Kidney epithelial cell (primary cell): Measurements from ENCODE around the gene B3GAT3. TPM values are rescaled to one million over a fixed set of nuclear protein-coding genes. Genes with fewer than 3 reads are reported as not detected.

Source experiments
- DNase-seq: peaks from one replicate; pipeline ENCODE4 v3.0.0-alpha.2; 2010; ENCODE audit warnings: low read depth
- H3K27me3 ChIP-seq: 2 replicates; pipeline ENCODE4 v1.6.0; 2011; ENCODE audit warnings: low read length; ENCODE audit not compliant: control insufficient read depth, insufficient read depth
- H3K36me3 ChIP-seq: 2 replicates; pipeline ENCODE4 v1.5.1; 2011; ENCODE audit warnings: low read length; ENCODE audit not compliant: control insufficient read depth, insufficient read depth
- H3K4me3 ChIP-seq: 2 replicates; pipeline ENCODE4 v1.5.1; 2011; ENCODE audit warnings: low read depth, mild to moderate bottlenecking, control low read depth, low read length
- CTCF ChIP-seq: IDR thresholded peaks from 2 replicates; pipeline ENCODE4 v1.5.1; 2011; ENCODE audit warnings: mild to moderate bottlenecking, moderate library complexity, low read length, control low read depth, inconsistent platforms; ENCODE audit not compliant: insufficient read depth, poor library complexity, severe bottlenecking
- total RNA-seq: library from RNA; depleted of rRNA; stranded (reverse); fragments of >200 nt; gene quantifications from 2 replicates; pipeline ENCODE4 v1.2.3, GENCODE V29; 2015

The B3GAT3 gene
- total RNA-seq, 1 donor from 2014 or later, result 68.7 TPM

DNA sequence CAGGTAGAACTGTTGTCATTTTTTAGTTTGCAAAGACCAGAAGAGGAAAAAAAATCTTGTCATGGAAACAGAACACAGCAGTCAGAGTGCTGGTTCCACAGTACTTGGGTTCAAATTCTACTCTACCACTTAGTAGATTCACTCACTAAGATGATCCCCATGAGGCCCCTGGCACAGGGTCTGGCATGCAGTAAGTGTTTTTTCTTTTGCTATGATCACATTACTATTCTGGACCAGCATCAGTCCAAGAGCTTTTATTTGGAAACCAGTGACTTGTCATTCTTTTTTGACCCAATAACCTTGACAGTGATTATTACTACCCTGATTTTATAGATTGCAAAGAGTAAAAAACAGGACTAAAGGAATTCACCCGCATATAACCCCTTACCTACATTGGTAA is 52.2 kb downstream of the B3GAT3 start:
- peaks cover 5% of the 10 kb centered on the region for H3K36me3 ChIP-seq

GRCh38 chr11:62567018-62567633 is 54.7 kb downstream of the B3GAT3 start:
- Histone ChIP-seq H3K27me3 (no peaks in the 10 kb centered on the region), H3K4me3 (no peak overlapping the region), H3K36me3 (peaks cover 5% of the 10 kb centered on the region)
- TF ChIP-seq CTCF, result no peak
- DNase-seq, result no peak

More for the DNA sequence above, 52.2 kb downstream of the B3GAT3 start:
- H3K4me3 ChIP-seq, result no peak overlapping the region
- H3K27me3 ChIP-seq, result no peaks in the 10 kb centered on the region
- DNase-seq, result no peak
- TF ChIP-seq CTCF, result no peak

DNA sequence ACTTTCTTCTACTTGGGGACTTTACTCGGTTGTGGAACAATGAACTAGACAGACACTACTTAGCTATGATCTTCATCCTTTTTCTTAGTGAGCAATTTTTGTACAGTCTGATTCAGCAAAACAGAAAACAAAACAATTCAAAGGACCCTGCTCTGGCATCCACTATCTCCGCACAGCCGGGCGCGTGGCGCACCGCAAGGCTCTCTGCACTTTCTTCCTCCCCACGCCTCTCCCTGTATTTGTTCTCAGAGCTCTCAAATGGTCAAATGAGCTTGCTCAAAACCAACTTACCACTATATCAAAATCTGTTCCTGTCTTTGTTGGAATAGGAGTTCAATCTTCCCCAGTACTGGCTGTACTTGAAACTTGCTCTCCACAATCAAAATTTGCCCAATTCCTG is 55.5 kb downstream of the B3GAT3 start:
- no peak for TF ChIP-seq CTCF
- no peak overlapping the region for H3K4me3 ChIP-seq
- no peak for DNase-seq
- no peaks in the 10 kb centered on the region for H3K27me3 ChIP-seq
- peaks cover 4% of the 10 kb centered on the region for H3K36me3 ChIP-seq

Other genes starting within 250 kb of the B3GAT3 start
- not detected in 2 replicates for gene SCGB1A1, start 203.0 kb downstream of the B3GAT3 start, total RNA-seq
- gene AHNAK, start 75.2 kb downstream of the B3GAT3 start, total RNA-seq, result 224 and 226 TPM in 2 replicates
- gene EEF1G, start 48.1 kb downstream of the B3GAT3 start, total RNA-seq, result 2,411 and 2,583 TPM in 2 replicates
- 15.0 and 15.2 TPM in 2 replicates for gene TUT1, start 30.5 kb downstream of the B3GAT3 start, total RNA-seq
- 136 and 137 TPM in 2 replicates for gene MTA2, start 20.1 kb downstream of the B3GAT3 start, total RNA-seq
- gene EML3, start 9.2 kb downstream of the B3GAT3 start, total RNA-seq, result 20.9 and 21.1 TPM in 2 replicates
- gene ROM1, start 8.7 kb downstream of the B3GAT3 start, total RNA-seq, result 0.55 and 1.4 TPM in 2 replicates
- 271 and 300 TPM in 2 replicates for gene GANAB, start 24.6 kb upstream of the B3GAT3 start, total RNA-seq
- gene INTS5, start 31.3 kb upstream of the B3GAT3 start, total RNA-seq, result 26.9 and 36.4 TPM in 2 replicates
- gene C11orf98, start 43.2 kb upstream of the B3GAT3 start, total RNA-seq, result 64.8 and 76.5 TPM in 2 replicates
- gene CSKMT, start 43.3 kb upstream of the B3GAT3 start, total RNA-seq, result 3.4 and 4.0 TPM in 2 replicates
- 8.0 and 8.1 TPM in 2 replicates for gene UQCC3, start 49.7 kb upstream of the B3GAT3 start, total RNA-seq
- gene LBHD1, start 50.3 kb upstream of the B3GAT3 start, total RNA-seq, result 4.1 and 4.6 TPM in 2 replicates
- 289 and 321 TPM in 2 replicates for gene UBXN1, start 57.1 kb upstream of the B3GAT3 start, total RNA-seq
- gene LRRN4CL, start 67.5 kb upstream of the B3GAT3 start, total RNA-seq, result 0.25 TPM in 1 of 2 replicates, not detected in the other
- gene BSCL2, start 85.4 kb upstream of the B3GAT3 start, total RNA-seq, result 45.2 and 56.1 TPM in 2 replicates
- not detected in 2 replicates for gene GNG3, start 85.7 kb upstream of the B3GAT3 start, total RNA-seq
- gene HNRNPUL2, start 105.5 kb upstream of the B3GAT3 start, total RNA-seq, result 12.8 and 14.3 TPM in 2 replicates
- gene TTC9C, start 106.5 kb upstream of the B3GAT3 start, total RNA-seq, result 37.5 and 38.6 TPM in 2 replicates
- gene ZBTB3, start 132.2 kb upstream of the B3GAT3 start, total RNA-seq, result 17.3 and 18.8 TPM in 2 replicates
- 98.3 and 120 TPM in 2 replicates for gene POLR2G, start 139.6 kb upstream of the B3GAT3 start, total RNA-seq
- gene TAF6L, start 149.4 kb upstream of the B3GAT3 start, total RNA-seq, result 19.4 and 29.1 TPM in 2 replicates
- 66.7 and 72.5 TPM in 2 replicates for gene TMEM179B, start 165.4 kb upstream of the B3GAT3 start, total RNA-seq
- 32.8 and 41.3 TPM in 2 replicates for gene TMEM223, start 170.0 kb upstream of the B3GAT3 start, total RNA-seq
- gene NXF1, start 183.5 kb upstream of the B3GAT3 start, total RNA-seq, result 40.9 and 41.4 TPM in 2 replicates
- gene STX5, start 210.1 kb upstream of the B3GAT3 start, total RNA-seq, result 30.2 and 34.3 TPM in 2 replicates
- not detected in 2 replicates for gene TEX54, start 210.9 kb upstream of the B3GAT3 start, total RNA-seq
- gene WDR74, start 217.6 kb upstream of the B3GAT3 start, total RNA-seq, result 90.2 and 92.8 TPM in 2 replicates